Kidney tubule cell (primary cell): ENCODE results near the gene FAM149A.

Source experiments
- DNase-seq: peaks from one replicate; pipeline ENCODE4 v3.0.0-alpha.2; 2018; ENCODE audit warnings: low spot score

FAM149A gene

GRCh38 chr4:186105647-186106321, 1.3 kb downstream of the FAM149A start:
- DNase-seq = peak; percentile 88

- DNase-seq = no peak
These were observed 3.4 kb downstream of the FAM149A start for GRCh38 chr4:186107947-186108346.

GRCh38 chr4:186108391-186108790, 3.9 kb downstream of the FAM149A start:
- DNase-seq = no peak

- DNase-seq = no peak
These were observed 4.7 kb downstream of the FAM149A start for GRCh38 chr4:186109245-186109644.

GRCh38 chr4:186116697-186117096, 12.2 kb downstream of the FAM149A start:
- no peak for DNase-seq

- no peak for DNase-seq
These were observed 14.1 kb downstream of the FAM149A start for GRCh38 chr4:186118582-186118981.

- no peak for DNase-seq
These were observed 16.6 kb downstream of the FAM149A start for GRCh38 chr4:186121057-186121456.

- no peak for DNase-seq
These were observed 24.3 kb downstream of the FAM149A start for GRCh38 chr4:186128842-186129241.

GRCh38 chr4:186131935-186132334, 27.4 kb downstream of the FAM149A start:
- no peak for DNase-seq

GRCh38 chr4:186132577-186133242, 28.2 kb downstream of the FAM149A start:
- DNase-seq = peak; percentile 76

- no peak for DNase-seq
These were observed 29.8 kb downstream of the FAM149A start for GRCh38 chr4:186134257-186134656.

- DNase-seq = no peak
These were observed 30.4 kb downstream of the FAM149A start for GRCh38 chr4:186134861-186135260.

GRCh38 chr4:186137196-186137794, 32.8 kb downstream of the FAM149A start:
- DNase-seq = peak; percentile 35

GRCh38 chr4:186144198-186144945, 39.9 kb downstream of the FAM149A start:
- peak; percentile 74 for DNase-seq

GRCh38 chr4:186144946-186145569, 40.6 kb downstream of the FAM149A start:
- DNase-seq = peak; percentile 72

- no peak for DNase-seq
These were observed 42.0 kb downstream of the FAM149A start for GRCh38 chr4:186146458-186146857.

- peak; percentile 68 for DNase-seq
These were observed 44.0 kb downstream of the FAM149A start for GRCh38 chr4:186148336-186148975.

- DNase-seq = peak; percentile 90
These were observed 45.4 kb downstream of the FAM149A start for GRCh38 chr4:186149872-186150271.

GRCh38 chr4:186150926-186151325, 46.4 kb downstream of the FAM149A start:
- DNase-seq = no peak

GRCh38 chr4:186151499-186151898, 47.0 kb downstream of the FAM149A start:
- no peak for DNase-seq

GRCh38 chr4:186158021-186158813, 53.7 kb downstream of the FAM149A start:
- DNase-seq = no peak
